Duodenal mucosa (tissue), 2 donors: ENCODE results near the gene SULT4A1.

Experiments used
- H3K27ac ChIP-seq: one replicate; pipeline ENCODE4 v1.7.0; 2013; ENCODE audit warnings: low read depth, low read length
- H3K27me3 ChIP-seq, 2 donors: one replicate each; pipeline ENCODE4 v1.7.0; 2013; ENCODE audit warnings: low read length in 2 of 2, control low read depth in 1 of 2; ENCODE audit not compliant: insufficient read depth in 2 of 2, control insufficient read depth in 1 of 2
- H3K36me3 ChIP-seq, 2 donors: one replicate each; pipeline ENCODE4 v1.7.0; 2013; ENCODE audit warnings: low read length in 2 of 2, control low read depth in 1 of 2; ENCODE audit not compliant: insufficient read depth in 2 of 2, control insufficient read depth in 1 of 2
- H3K4me1 ChIP-seq, 2 donors: one replicate each; pipeline ENCODE4 v1.7.0; 2013; ENCODE audit warnings: low read length in 2 of 2, control low read depth in 1 of 2; ENCODE audit not compliant: insufficient read depth in 2 of 2, control insufficient read depth in 1 of 2
- H3K4me3 ChIP-seq, 2 donors: one replicate each; pipeline ENCODE4 v1.7.0; 2013; ENCODE audit warnings: low read length in 2 of 2, low read depth in 1 of 2
- H3K9ac ChIP-seq, 2 donors: one replicate each; pipeline ENCODE4 v1.7.0; 2013; ENCODE audit warnings: low read length in 2 of 2, low read depth in 1 of 2
- H3K9me3 ChIP-seq, 2 donors: one replicate each; pipeline ENCODE4 v1.7.0; 2013; ENCODE audit warnings: low read length in 2 of 2, control low read depth in 1 of 2; ENCODE audit not compliant: control insufficient read depth in 1 of 2

The SULT4A1 gene

DNA sequence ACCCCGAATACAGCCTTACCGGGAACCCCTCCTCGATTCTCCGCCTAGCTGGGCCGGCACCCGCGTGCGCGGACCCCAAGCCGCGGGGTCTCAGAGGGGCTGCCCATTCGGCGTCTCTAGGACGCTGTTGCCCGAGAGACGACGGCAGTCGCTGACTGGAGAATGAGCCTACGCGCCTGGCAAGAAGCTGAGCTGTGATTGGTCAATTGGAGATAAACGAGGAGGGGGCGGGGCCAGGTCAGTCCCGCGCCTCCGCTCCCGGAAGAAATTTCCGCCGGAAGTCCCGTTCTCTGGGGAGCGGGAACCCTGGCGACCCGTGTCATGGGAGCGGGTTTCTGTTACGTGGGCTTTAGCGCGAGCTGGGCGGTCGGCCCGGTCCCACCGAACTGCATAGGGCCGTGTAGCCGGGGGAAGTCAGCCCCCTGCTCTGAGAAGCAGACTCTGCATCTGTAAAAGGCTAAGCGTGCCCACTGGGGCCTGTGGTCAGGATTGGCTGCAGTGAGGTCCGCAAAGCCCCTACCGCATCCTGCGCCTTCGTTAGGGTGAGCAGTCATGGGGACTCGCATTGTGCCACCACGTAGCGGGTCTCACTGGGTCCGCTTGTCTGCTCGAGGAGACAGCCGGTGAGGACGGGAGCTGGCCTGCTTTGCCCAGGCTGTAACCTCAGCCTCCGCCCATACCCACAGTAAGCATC, 50.0 kb downstream of the SULT4A1 start, which contains the start of gene EFCAB6:
Gene EFCAB6, minus strand, starts transcription at position 157 of the 694 bp plus-strand sequence. CDS start 29,987 bp downstream, outside the sequence.
- no peak within 1 kb of the TSS for H3K27ac ChIP-seq
- peak within 1 kb of the TSS; percentile 88 to 95 for H3K4me3 ChIP-seq
- H3K9me3 ChIP-seq, result no peaks in the 10 kb centered on the region
- H3K36me3 ChIP-seq, result no peaks in the 10 kb centered on the region
- peaks cover 14 to 15% of the 10 kb centered on the region in 2 donors for H3K4me1 ChIP-seq
- H3K9ac ChIP-seq, result peak within 1 kb of the TSS; percentile 96
- H3K27me3 ChIP-seq, result no peaks in the 10 kb centered on the region

DNA sequence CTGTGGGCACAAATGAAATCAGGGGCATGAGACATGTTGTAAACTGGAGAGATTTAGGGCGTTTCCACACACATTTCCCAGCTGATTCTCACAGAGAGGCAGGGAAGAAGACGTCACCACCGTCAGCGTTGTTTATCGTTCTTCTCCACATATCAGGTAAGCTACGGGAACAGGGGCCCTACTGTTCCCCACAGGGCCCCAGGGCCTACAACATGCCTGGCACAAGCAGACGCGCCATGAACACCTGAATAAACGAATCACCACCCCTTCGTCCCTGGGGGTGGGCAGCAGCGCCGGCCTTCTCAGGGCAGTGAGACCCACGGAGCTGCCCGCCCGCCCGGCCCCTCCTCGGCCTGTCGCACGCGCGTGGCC, 50.5 kb downstream of the SULT4A1 start:
- no peaks in the 10 kb centered on the region for H3K27me3 ChIP-seq
- H3K36me3 ChIP-seq, result no peaks in the 10 kb centered on the region
- no peak overlapping the region for H3K27ac ChIP-seq
- peak overlapping the region; percentile 88 to 95 for H3K4me3 ChIP-seq
- peaks cover 14 to 15% of the 10 kb centered on the region in 2 donors for H3K4me1 ChIP-seq
- H3K9ac ChIP-seq, result peak overlapping the region; percentile 96
- no peaks in the 10 kb centered on the region for H3K9me3 ChIP-seq

- no peak overlapping the region for H3K27ac ChIP-seq
- H3K27me3 ChIP-seq, result no peaks in the 10 kb centered on the region
- H3K4me1 ChIP-seq, result no peaks in the 10 kb centered on the region
- no peaks in the 10 kb centered on the region for H3K36me3 ChIP-seq
- no peak overlapping the region for H3K9ac ChIP-seq
- no peak overlapping the region for H3K4me3 ChIP-seq
- peaks cover 6 to 12% of the 10 kb centered on the region in 2 donors for H3K9me3 ChIP-seq
These were observed 59.3 kb downstream of the SULT4A1 start for GRCh38 chr22:43802897-43803495.

GRCh38 chr22:43800970-43801369, 61.3 kb downstream of the SULT4A1 start:
- Histone ChIP-seq H3K36me3 (no peaks in the 10 kb centered on the region), H3K9ac (no peak overlapping the region), H3K27me3 (no peaks in the 10 kb centered on the region), H3K9me3 (peaks cover 6 to 12% of the 10 kb centered on the region in 2 donors), H3K4me1 (no peaks in the 10 kb centered on the region), H3K27ac (no peak overlapping the region), H3K4me3 (no peak overlapping the region)

DNA sequence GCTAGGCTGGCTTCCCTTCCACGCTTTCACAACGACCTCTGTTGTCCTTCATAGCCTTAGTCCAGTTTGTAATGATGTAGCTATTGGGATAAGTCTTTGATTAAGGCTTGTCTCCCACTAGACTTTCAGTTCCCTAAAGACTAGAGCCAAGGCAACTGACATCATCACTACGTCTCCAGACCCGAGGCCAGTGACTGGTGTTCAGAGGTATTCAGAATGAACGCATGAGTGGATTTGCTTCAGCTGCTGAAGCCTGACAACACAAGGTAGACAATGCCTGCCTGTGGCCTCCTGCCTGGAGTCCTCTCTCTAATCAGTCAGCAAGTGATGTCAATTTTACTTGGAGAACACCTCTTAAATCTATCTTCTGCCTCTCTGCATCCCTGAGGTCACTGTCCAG, 63.8 kb downstream of the SULT4A1 start:
- Histone ChIP-seq H3K36me3 (no peaks in the 10 kb centered on the region), H3K27ac (no peak overlapping the region), H3K4me3 (no peak overlapping the region), H3K9ac (no peak overlapping the region), H3K9me3 (peaks cover 6 to 12% of the 10 kb centered on the region in 2 donors), H3K4me1 (no peaks in the 10 kb centered on the region), H3K27me3 (no peaks in the 10 kb centered on the region)

- no peaks in the 10 kb centered on the region for H3K27me3 ChIP-seq
- H3K4me1 ChIP-seq, result no peaks in the 10 kb centered on the region
- H3K27ac ChIP-seq, result no peak overlapping the region
- H3K9ac ChIP-seq, result no peak overlapping the region
- H3K4me3 ChIP-seq, result no peak overlapping the region
- no peaks in the 10 kb centered on the region for H3K36me3 ChIP-seq
- H3K9me3 ChIP-seq, result peaks cover 6 to 9% of the 10 kb centered on the region in 2 donors
These were observed 65.7 kb downstream of the SULT4A1 start for GRCh38 chr22:43796567-43796966.

DNA sequence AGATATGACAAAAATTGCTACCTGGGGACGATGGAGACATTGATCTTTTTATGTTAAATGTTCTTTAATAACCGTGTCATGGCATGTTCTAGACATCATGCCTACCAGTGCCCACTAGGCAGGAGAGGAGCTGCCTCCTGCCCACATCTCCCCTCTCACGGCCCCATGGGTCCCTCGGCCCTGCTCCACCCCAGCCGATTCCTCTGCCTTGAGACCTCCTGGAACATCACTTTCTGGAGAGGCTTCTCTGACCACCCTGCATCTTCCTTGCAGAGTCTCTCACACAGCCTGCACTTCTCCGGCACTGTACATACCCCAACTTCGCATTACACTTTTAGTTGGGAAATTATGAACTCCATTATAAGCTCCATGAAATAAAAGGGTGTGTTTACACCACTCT, 67.0 kb downstream of the SULT4A1 start:
- no peak overlapping the region for H3K27ac ChIP-seq
- no peak overlapping the region for H3K4me3 ChIP-seq
- no peak overlapping the region for H3K9ac ChIP-seq
- H3K27me3 ChIP-seq, result no peaks in the 10 kb centered on the region
- H3K9me3 ChIP-seq, result peaks cover 0 to 3% of the 10 kb centered on the region in 2 donors
- H3K36me3 ChIP-seq, result no peaks in the 10 kb centered on the region
- H3K4me1 ChIP-seq, result no peaks in the 10 kb centered on the region

GRCh38 chr22:43792905-43793304, 69.4 kb downstream of the SULT4A1 start:
- Histone ChIP-seq H3K4me1 (peaks cover 0 to 4% of the 10 kb centered on the region in 2 donors), H3K9ac (no peak overlapping the region), H3K9me3 (no peaks in the 10 kb centered on the region), H3K36me3 (no peaks in the 10 kb centered on the region), H3K27me3 (no peaks in the 10 kb centered on the region), H3K4me3 (no peak overlapping the region), H3K27ac (no peak overlapping the region)

- H3K9ac ChIP-seq, result no peak overlapping the region
- H3K27me3 ChIP-seq, result no peaks in the 10 kb centered on the region
- H3K9me3 ChIP-seq, result no peaks in the 10 kb centered on the region
- peaks cover 0 to 4% of the 10 kb centered on the region in 2 donors for H3K4me1 ChIP-seq
- H3K27ac ChIP-seq, result no peak overlapping the region
- H3K4me3 ChIP-seq, result no peak overlapping the region
- H3K36me3 ChIP-seq, result no peaks in the 10 kb centered on the region
These were observed 72.9 kb downstream of the SULT4A1 start for GRCh38 chr22:43789452-43789851.

DNA sequence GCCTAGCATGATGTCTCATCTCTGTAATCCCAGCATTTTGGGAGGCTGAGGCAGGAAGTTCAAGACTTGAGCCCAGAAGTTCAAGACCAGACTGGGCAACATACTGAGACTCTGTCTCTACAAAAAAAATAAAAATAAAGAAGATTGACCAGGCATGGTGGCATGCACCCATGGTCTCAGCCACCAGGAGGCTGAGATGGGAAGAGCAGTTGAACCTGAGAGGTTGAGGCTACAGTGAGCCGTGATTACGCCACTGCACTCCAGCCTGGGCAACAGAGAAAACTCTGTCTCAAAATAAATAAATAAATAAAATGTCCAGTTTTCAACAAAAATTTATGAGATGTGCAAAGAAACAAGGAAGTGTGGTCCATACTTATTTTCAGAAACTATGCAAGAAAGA, 78.5 kb downstream of the SULT4A1 start:
- H3K4me3 ChIP-seq, result no peak overlapping the region
- H3K27ac ChIP-seq, result no peak overlapping the region
- no peak overlapping the region for H3K9ac ChIP-seq
- no peaks in the 10 kb centered on the region for H3K4me1 ChIP-seq
- H3K36me3 ChIP-seq, result no peaks in the 10 kb centered on the region
- no peaks in the 10 kb centered on the region for H3K27me3 ChIP-seq
- H3K9me3 ChIP-seq, result no peaks in the 10 kb centered on the region
